22Rv1 (cell line): ENCODE results near the gene AGRP.

Source experiments
- H3K27ac ChIP-seq: fragments of 450-650 bp; 2 replicates; pipeline ENCODE4 v1.5.1; 2017
- CTCF ChIP-seq: fragments of 450-650 bp; IDR thresholded peaks from 2 replicates; pipeline ENCODE4 v1.5.1; 2017; ENCODE audit warnings: mild to moderate bottlenecking
- ZFX ChIP-seq: fragments of 450-650 bp; IDR thresholded peaks from 2 replicates; pipeline ENCODE4 v1.6.1; 2017; ENCODE audit warnings: antibody characterized with exemption, borderline replicate concordance

AGRP gene

GRCh38 chr16:67443265-67443664 is 40.1 kb downstream of the AGRP start:
- TF ChIP-seq ZFX (no peak), CTCF (no peak)
- no peak overlapping the region for H3K27ac ChIP-seq

- TF ChIP-seq CTCF (no peak), ZFX (no peak)
- no peak overlapping the region for H3K27ac ChIP-seq
These were observed 40.6 kb downstream of the AGRP start for GRCh38 chr16:67442581-67443255.

- H3K27ac ChIP-seq = no peak overlapping the region; the same call in 1 of the 2 replicates
- TF ChIP-seq CTCF = no peak
- TF ChIP-seq ZFX = no peak
These were observed 41.4 kb downstream of the AGRP start for GRCh38 chr16:67441907-67442306.

GRCh38 chr16:67441271-67441753 is 42.0 kb downstream of the AGRP start:
- no peak overlapping the region for H3K27ac ChIP-seq
- no peak for TF ChIP-seq ZFX
- no peak for TF ChIP-seq CTCF

- TF ChIP-seq CTCF (no peak), ZFX (no peak)
- no peak overlapping the region for H3K27ac ChIP-seq
These were observed 44.4 kb downstream of the AGRP start for GRCh38 chr16:67438824-67439393.

DNA sequence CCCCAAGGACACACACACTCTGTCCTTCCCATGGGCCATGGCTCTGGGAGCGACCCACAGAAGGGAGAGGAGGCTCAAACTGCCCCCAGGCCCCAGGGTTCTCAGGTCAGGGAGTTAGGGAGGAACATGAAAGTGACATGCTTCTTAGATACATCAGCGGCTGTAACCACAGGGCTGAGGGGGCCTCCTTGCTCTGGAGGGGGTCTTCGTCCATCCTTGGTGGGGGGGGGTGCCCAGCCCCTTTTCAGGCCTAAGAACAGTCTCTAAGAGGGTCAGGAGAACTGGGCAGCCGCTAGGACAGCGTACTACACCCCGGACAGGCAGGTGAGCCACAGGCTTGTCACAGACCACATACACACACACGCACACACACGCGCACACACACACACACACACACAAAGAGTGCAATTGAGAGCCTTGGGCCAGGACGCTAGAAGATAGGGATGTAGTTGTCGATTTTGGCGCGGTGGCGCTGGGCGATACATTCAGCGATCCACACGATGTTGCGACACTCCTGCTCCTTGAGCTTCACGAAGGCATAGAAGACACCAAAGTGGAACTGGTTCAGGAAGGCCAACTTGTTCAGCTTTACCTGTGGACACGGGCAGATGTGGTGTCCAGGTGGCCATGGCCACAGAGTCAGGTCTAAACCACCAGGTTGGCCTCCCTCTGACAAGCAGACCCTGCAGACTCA is 45.1 kb downstream of the AGRP start:
- H3K27ac ChIP-seq = no peak overlapping the region
- TF ChIP-seq CTCF (no peak), ZFX (no peak)

DNA sequence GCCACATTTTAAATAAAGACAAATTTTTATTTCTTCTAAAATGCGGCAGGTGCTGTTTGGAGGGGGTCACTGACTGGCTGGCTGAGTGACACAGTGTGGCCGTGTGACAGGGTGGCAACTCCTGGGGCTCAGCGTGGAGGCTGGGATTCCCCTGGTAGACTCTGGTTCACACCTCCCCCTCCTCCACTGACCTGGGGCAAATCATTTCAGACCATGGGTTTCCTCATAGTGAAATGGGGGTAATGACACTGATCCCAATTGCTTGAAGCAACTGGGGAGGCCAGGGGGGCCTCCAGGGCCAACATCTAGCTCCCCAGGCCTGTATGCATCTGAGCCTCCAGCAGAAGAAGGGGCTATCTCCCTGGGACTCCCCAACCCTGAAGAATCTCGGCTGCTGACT is 45.8 kb downstream of the AGRP start:
- no peak overlapping the region for H3K27ac ChIP-seq
- TF ChIP-seq ZFX = no peak
- TF ChIP-seq CTCF = no peak
